ENCODE results near the gene NQO1.
A peak's percentile ranks its signal among the peaks of the same experiment; 100 is the strongest.
"Not testable (repeated sequence)": the region's sequence is repeated elsewhere in the genome, so short reads cannot be mapped to it uniquely, and the experiment has no call there.

The NQO1 gene

GRCh38 chr16:69726313-69727060 is at the start of gene NQO1:
NQO1 (minus strand) TSS chr16:69726560; CDS start chr16:69726439, 121 bp downstream.
- DNase-seq = peak; percentile 94

GRCh38 chr16:69775563-69775962 is 49.2 kb upstream of the NQO1 start:
- no peak for DNase-seq

GRCh38 chr16:69773260-69773947 is 47.0 kb upstream of the NQO1 start:
- DNase-seq = no peak

- no peak for DNase-seq
Measured at GRCh38 chr16:69771651-69771967, 45.2 kb upstream of the NQO1 start.

- DNase-seq = no peak
Measured at GRCh38 chr16:69769404-69769803, 43.0 kb upstream of the NQO1 start.

GRCh38 chr16:69768666-69769065 is 42.3 kb upstream of the NQO1 start:
- DNase-seq = no peak

- no peak for DNase-seq
Measured at GRCh38 chr16:69767459-69768229, 41.3 kb upstream of the NQO1 start.

GRCh38 chr16:69763599-69763942 is 37.2 kb upstream of the NQO1 start:
- no peak for DNase-seq

- no peak for DNase-seq
Measured at GRCh38 chr16:69762814-69763598, 36.6 kb upstream of the NQO1 start.

- peak; percentile 92 for DNase-seq
Measured at GRCh38 chr16:69761983-69762813, 35.8 kb upstream of the NQO1 start, which contains the start of gene WWP2. WWP2 (plus strand) TSS chr16:69762332; CDS start chr16:69787011, 24,679 bp downstream.

- DNase-seq = not testable (repeated sequence)
Measured at GRCh38 chr16:69757375-69757774, 31.0 kb upstream of the NQO1 start.

- no peak for DNase-seq
Measured at GRCh38 chr16:69756705-69757104, 30.3 kb upstream of the NQO1 start.

GRCh38 chr16:69754469-69755310 is 28.3 kb upstream of the NQO1 start, which contains the start of gene NOB1:
NOB1 (minus strand) TSS chr16:69754926; CDS start chr16:69754910, 16 bp downstream.
- DNase-seq = peak; percentile 99

- no peak for DNase-seq
Measured at GRCh38 chr16:69754143-69754468, 27.7 kb upstream of the NQO1 start.

- no peak for DNase-seq
Measured at GRCh38 chr16:69748694-69749345, 22.5 kb upstream of the NQO1 start.

- DNase-seq = no peak
Measured at GRCh38 chr16:69747115-69747514, 20.8 kb upstream of the NQO1 start.

GRCh38 chr16:69745959-69746358 is 19.6 kb upstream of the NQO1 start:
- no peak for DNase-seq

- DNase-seq = no peak
Measured at GRCh38 chr16:69745232-69745612, 18.9 kb upstream of the NQO1 start.

GRCh38 chr16:69744363-69745231 is 18.2 kb upstream of the NQO1 start:
- no peak for DNase-seq

Data from activated effector memory CD4-positive, alpha-beta T cell treated with anti-CD3 and anti-CD28 coated beads, Interleukin-2, amount 50 U/mL, for 16 hours (primary cell).